Parathyroid adenoma (tissue), 2 donors: ENCODE results near the gene VPS35.

Source experiments
- H2AFZ ChIP-seq: fragments of 300-600 bp; sonication (generic); one replicate; pipeline ENCODE4 v1.7.0; 2017; ENCODE audit warnings: antibody characterized with exemption, mild to moderate bottlenecking
- H3K27ac ChIP-seq: fragments of 300-600 bp; sonication (generic); one replicate; pipeline ENCODE4 v1.7.0; 2017
- H3K27me3 ChIP-seq: fragments of 300-600 bp; sonication (generic); one replicate; pipeline ENCODE4 v1.7.0; 2017; ENCODE audit warnings: low read length; ENCODE audit not compliant: control insufficient read depth, insufficient read depth
- H3K36me3 ChIP-seq: fragments of 300-600 bp; sonication (generic); one replicate; pipeline ENCODE4 v1.7.0; 2017; ENCODE audit warnings: low read length; ENCODE audit not compliant: control insufficient read depth, insufficient read depth
- H3K4me1 ChIP-seq: fragments of 300-600 bp; sonication (generic); one replicate; pipeline ENCODE4 v1.7.0; 2017; ENCODE audit warnings: control low read depth
- H3K4me2 ChIP-seq: fragments of 300-600 bp; sonication (generic); one replicate; pipeline ENCODE4 v1.7.0; 2017; ENCODE audit warnings: low read length
- H3K4me3 ChIP-seq: fragments of 300-600 bp; sonication (generic); one replicate; pipeline ENCODE4 v1.7.0; 2017; ENCODE audit warnings: low read depth, low read length
- H3K79me2 ChIP-seq: fragments of 300-600 bp; sonication (generic); one replicate; pipeline ENCODE4 v1.7.0; 2017; ENCODE audit warnings: control low read depth
- H3K9ac ChIP-seq: fragments of 300-600 bp; sonication (generic); one replicate; pipeline ENCODE4 v1.7.0; 2017; ENCODE audit warnings: mild to moderate bottlenecking
- H3K9me3 ChIP-seq: fragments of 300-600 bp; sonication (generic); one replicate; pipeline ENCODE4 v1.7.0; 2017; ENCODE audit warnings: low read length; ENCODE audit not compliant: control insufficient read depth
- CTCF ChIP-seq: fragments of 300-600 bp; sonication (generic); IDR thresholded peaks from one replicate; pipeline ENCODE4 v1.7.0; 2017; ENCODE audit warnings: antibody characterized with exemption, mild to moderate bottlenecking
- donor health status: primary hyperparathyroidism.

VPS35 gene

GRCh38 chr16:46696957-46697356 is 8.0 kb upstream of the VPS35 start:
- no peak for TF ChIP-seq CTCF
- no peak overlapping the region for H3K4me2 ChIP-seq
- no peak overlapping the region for H2AFZ ChIP-seq
- no peaks in the 10 kb centered on the region for H3K79me2 ChIP-seq
- H3K4me1 ChIP-seq = no peaks in the 10 kb centered on the region
- no peak overlapping the region for H3K4me3 ChIP-seq
- H3K9me3 ChIP-seq = no peaks in the 10 kb centered on the region
- H3K9ac ChIP-seq = no peak overlapping the region
- no peaks in the 10 kb centered on the region for H3K36me3 ChIP-seq
- no peaks in the 10 kb centered on the region for H3K27me3 ChIP-seq
- no peak overlapping the region for H3K27ac ChIP-seq

- peaks cover 2% of the 10 kb centered on the region for H3K4me1 ChIP-seq
- no peak overlapping the region for H2AFZ ChIP-seq
- H3K4me2 ChIP-seq = no peak overlapping the region
- H3K9ac ChIP-seq = no peak overlapping the region
- no peak overlapping the region for H3K27ac ChIP-seq
- H3K27me3 ChIP-seq = no peaks in the 10 kb centered on the region
- H3K79me2 ChIP-seq = no peaks in the 10 kb centered on the region
- no peak for TF ChIP-seq CTCF
- no peaks in the 10 kb centered on the region for H3K36me3 ChIP-seq
- H3K4me3 ChIP-seq = no peak overlapping the region
- H3K9me3 ChIP-seq = no peaks in the 10 kb centered on the region
Measured at GRCh38 chr16:46695937-46696336, 7.0 kb upstream of the VPS35 start.

GRCh38 chr16:46693598-46693997 is 4.6 kb upstream of the VPS35 start:
- H2AFZ ChIP-seq = no peak overlapping the region
- H3K79me2 ChIP-seq = no peaks in the 10 kb centered on the region
- H3K27me3 ChIP-seq = no peaks in the 10 kb centered on the region
- H3K4me2 ChIP-seq = no peak overlapping the region
- TF ChIP-seq CTCF = no peak
- no peak overlapping the region for H3K9ac ChIP-seq
- H3K4me3 ChIP-seq = no peak overlapping the region
- H3K4me1 ChIP-seq = peaks cover 7% of the 10 kb centered on the region
- H3K9me3 ChIP-seq = no peaks in the 10 kb centered on the region
- H3K27ac ChIP-seq = no peak overlapping the region
- H3K36me3 ChIP-seq = no peaks in the 10 kb centered on the region

- no peak overlapping the region for H3K9ac ChIP-seq
- H3K27me3 ChIP-seq = no peaks in the 10 kb centered on the region
- no peak overlapping the region for H3K27ac ChIP-seq
- H3K4me1 ChIP-seq = peaks cover 18% of the 10 kb centered on the region
- no peak overlapping the region for H3K4me3 ChIP-seq
- H2AFZ ChIP-seq = no peak overlapping the region
- H3K9me3 ChIP-seq = no peaks in the 10 kb centered on the region
- H3K79me2 ChIP-seq = peaks cover 17% of the 10 kb centered on the region
- TF ChIP-seq CTCF = no peak
- no peak overlapping the region for H3K4me2 ChIP-seq
- no peaks in the 10 kb centered on the region for H3K36me3 ChIP-seq
Measured at GRCh38 chr16:46691726-46692125, 2.7 kb upstream of the VPS35 start.

GRCh38 chr16:46690281-46691178 is 1.6 kb upstream of the VPS35 start:
- H3K4me3 ChIP-seq = peak overlapping the region; percentile 96
- peaks cover 24% of the 10 kb centered on the region for H3K79me2 ChIP-seq
- peak overlapping the region; percentile 90 for H3K27ac ChIP-seq
- H3K27me3 ChIP-seq = no peaks in the 10 kb centered on the region
- no peak overlapping the region for H3K9ac ChIP-seq
- no peaks in the 10 kb centered on the region for H3K9me3 ChIP-seq
- peak overlapping the region; percentile 74 for H3K4me2 ChIP-seq
- H3K4me1 ChIP-seq = peaks cover 18% of the 10 kb centered on the region
- H3K36me3 ChIP-seq = no peaks in the 10 kb centered on the region
- peak overlapping the region; percentile 63 for H2AFZ ChIP-seq
- no peak for TF ChIP-seq CTCF
